NCI-H2107 (cell line): ENCODE data around the gene DLGAP1.
"Not testable (repeated sequence)": the region's sequence is repeated elsewhere in the genome, so short reads cannot be mapped to it uniquely, and the experiment has no call there.

ENCODE experiments used
- DNase-seq: peaks from one replicate; lab custom pipeline; 2025; lab: John Stamatoyannopoulos, UW

The DLGAP1 gene

GRCh38 chr18:3624546-3624934, 830.6 kb downstream of the DLGAP1 start:
- DNase-seq: no peak

- DNase-seq: no peak
Observed at GRCh38 chr18:3623769-3624545, 831.1 kb downstream of the DLGAP1 start.

GRCh38 chr18:3620146-3621119, 834.7 kb downstream of the DLGAP1 start:
- DNase-seq: no peak

- no peak for DNase-seq
Observed at GRCh38 chr18:3619746-3620145, 835.4 kb downstream of the DLGAP1 start.

GRCh38 chr18:3619222-3619621, 835.9 kb downstream of the DLGAP1 start:
- no peak for DNase-seq

- DNase-seq: no peak
Observed at GRCh38 chr18:3616744-3617143, 838.4 kb downstream of the DLGAP1 start.

GRCh38 chr18:3616142-3616541, 839.0 kb downstream of the DLGAP1 start:
- no peak for DNase-seq

- DNase-seq: no peak
Observed at GRCh38 chr18:3615374-3615985, 839.6 kb downstream of the DLGAP1 start.

GRCh38 chr18:3612315-3612714, 842.8 kb downstream of the DLGAP1 start:
- no peak for DNase-seq

- DNase-seq: no peak
Observed at GRCh38 chr18:3611313-3612090, 843.6 kb downstream of the DLGAP1 start.

- DNase-seq: no peak
Observed at GRCh38 chr18:3610813-3611212, 844.3 kb downstream of the DLGAP1 start.

- no peak for DNase-seq
Observed at GRCh38 chr18:3610188-3610708, 844.9 kb downstream of the DLGAP1 start.

- DNase-seq: no peak
Observed at GRCh38 chr18:3608488-3608887, 846.6 kb downstream of the DLGAP1 start.

GRCh38 chr18:3608099-3608453, 847.0 kb downstream of the DLGAP1 start:
- DNase-seq: not testable (repeated sequence)

GRCh38 chr18:3607309-3608098, 847.6 kb downstream of the DLGAP1 start:
- DNase-seq: no peak

- DNase-seq: not testable (repeated sequence)
Observed at GRCh38 chr18:3606863-3607262, 848.2 kb downstream of the DLGAP1 start.

GRCh38 chr18:3605954-3606443, 849.1 kb downstream of the DLGAP1 start:
- DNase-seq: no peak

- no peak for DNase-seq
Observed at GRCh38 chr18:3605486-3605952, 849.6 kb downstream of the DLGAP1 start.

- DNase-seq: no peak
Observed at GRCh38 chr18:3604498-3605408, 850.4 kb downstream of the DLGAP1 start.

GRCh38 chr18:3604235-3604497, 850.9 kb downstream of the DLGAP1 start:
- no peak for DNase-seq
